Anterior cingulate cortex (tissue), 58 donors: ENCODE data around the gene TMEM244.
"Not testable (repeated sequence)": the region's sequence is repeated elsewhere in the genome, so short reads cannot be mapped to it uniquely, and the experiment has no call there.

ENCODE experiments used
- DNase-seq, 58 donors: peaks; one replicate each; lab custom pipeline; 2025; lab: John Stamatoyannopoulos, UW

Gene TMEM244

DNA sequence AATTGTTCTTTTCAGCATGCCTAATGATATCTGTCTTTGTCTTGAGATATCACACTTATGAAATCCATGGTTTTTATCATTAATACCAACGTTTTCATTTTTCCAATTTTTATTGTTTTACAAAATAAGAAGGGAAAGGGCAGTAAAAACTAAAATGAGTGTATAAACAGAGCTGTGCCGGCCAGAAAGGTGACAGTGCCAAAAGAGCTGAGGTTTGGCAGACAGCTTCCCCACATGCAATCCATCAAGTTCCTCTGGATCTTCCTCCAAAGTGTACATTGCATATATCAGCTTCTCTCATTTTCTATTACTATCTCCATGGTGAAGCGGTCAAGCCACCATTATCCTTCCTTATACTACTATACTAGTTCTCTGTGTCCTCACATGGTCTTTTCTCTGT, 10.1 kb upstream of the TMEM244 start:
- DNase-seq, result no peak

DNA sequence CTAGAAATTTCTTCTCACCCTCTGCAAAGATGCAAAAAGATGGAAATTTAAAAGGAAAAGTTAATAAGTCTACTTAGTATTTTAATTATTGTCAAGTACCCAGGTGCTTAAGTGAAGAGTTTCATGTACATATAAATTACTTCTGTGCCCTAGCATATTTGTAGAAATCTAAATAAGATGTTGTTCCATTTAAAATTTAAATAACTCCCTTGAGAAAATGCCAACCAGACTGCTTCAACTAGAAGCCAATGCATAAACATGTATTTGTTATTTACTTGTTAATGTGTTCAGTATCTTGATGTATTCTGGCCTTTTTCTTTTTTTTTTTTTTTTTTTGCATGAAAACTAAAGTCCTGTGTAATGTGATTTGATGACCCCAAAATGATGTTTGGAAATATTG, 6.3 kb upstream of the TMEM244 start:
- DNase-seq, result no peak

DNA sequence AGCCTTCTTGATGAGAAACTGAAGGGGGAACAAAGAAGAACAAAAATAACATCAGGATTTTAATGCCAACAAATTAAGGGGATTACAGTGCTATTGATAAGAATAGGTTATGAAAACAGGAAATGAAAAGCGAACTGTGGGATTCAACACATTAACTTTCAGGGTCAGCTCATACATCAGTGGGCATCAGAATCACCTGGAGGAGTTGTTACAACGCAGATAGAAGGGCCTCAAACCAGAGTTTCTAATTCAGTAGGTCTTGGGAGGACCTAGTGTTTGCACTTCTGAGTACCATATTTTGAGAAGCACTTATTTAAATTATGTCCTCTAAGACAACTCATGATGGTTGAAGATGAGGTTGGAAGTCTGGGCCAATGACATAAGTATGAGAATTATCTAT, 5.6 kb upstream of the TMEM244 start:
- no peak for DNase-seq

DNA sequence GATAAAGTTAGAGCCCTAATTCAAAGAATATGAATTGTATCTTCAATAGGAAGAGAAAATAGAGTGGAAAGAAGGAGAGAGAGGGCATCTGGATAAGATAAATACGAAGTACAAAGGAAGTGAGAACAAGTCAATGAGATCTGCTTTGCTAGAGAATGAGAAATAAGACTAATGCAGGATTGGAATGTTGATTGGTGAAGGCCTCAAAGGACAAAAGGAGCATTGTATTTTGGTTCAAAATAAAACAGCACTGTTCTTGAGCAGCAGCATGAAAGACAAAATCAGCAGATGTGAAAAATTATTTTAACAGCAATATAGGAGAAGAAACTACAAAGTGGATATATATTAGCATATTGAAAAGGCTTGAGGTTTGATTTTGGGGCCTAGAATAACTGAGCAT, 5.1 kb upstream of the TMEM244 start:
- peak in 1 of 58 donors; percentile 23 for DNase-seq

DNA sequence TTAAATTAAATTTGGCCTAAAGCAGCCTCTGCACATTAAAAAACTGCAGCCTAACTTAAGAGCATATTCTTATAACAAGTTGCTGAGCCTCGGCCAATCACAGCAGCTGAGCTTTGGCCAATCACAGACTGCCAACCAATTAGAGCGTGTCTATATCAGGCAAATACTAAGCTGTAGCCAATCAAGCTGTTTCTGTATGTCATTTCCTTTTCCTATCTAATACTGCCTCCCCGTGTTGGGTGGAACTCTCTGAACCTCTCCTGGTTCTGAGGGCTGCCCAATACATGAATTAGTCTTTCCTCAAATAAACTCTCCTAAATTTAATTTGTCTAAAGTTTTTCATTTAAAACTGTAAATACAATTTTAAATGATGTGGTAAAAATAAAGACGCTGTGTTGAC, 3.9 kb upstream of the TMEM244 start:
- no peak for DNase-seq

DNA sequence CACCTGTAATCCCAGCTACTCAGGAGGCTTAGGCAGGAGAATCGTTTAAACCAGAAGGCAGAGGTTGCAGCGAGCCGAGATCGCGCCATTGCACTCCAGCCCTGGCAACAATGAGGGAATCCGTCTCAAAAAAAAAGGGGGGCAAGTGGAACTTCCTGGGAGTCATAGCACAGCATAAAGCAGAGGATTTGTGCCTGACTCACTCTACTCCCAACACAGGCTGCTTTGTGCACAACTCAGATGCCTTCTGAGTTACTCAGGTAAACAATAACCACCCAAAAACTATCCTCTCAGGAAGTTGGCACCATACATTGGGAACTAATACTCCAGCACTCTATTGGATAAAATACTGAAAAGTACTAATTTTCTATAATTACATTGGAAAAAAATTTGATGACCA, 2.5 kb upstream of the TMEM244 start:
- no peak for DNase-seq

DNA sequence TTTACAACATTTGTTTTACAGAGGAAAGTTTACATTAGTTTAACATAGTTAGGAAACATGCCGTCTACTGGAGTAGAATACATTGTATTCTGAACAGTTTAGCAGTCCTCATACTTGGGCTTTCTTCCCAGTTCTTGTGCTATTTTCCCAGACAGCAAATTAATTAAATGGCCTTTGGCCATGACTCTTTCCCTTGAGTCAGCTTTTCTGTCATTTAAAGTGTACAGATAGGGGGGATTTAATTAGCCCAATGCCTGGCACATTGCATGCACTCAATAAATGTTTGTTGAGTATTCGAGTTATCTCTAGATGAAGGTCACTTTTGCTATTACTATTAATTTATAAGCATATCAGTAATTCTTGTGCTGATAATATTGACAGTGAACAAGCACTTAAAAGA, 1.6 kb downstream of the TMEM244 start:
- DNase-seq, result no peak

DNA sequence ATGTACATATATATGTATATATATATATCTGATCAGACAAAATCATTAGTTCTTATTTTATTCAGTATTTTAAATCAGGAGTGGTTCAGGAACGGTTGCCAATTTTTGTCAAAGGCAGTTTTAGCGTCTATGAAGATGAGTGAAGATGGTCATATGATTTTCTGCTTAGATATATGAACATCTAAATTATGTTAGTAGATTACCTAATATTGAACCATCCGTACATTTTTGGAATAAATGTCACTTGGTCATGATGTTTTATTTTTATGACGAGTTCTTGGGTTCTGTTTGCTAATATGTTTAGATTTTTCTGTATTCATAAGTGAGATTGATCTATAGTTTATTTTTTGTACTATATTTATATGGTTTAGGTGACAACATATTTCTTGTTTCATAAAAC, 3.3 kb downstream of the TMEM244 start:
- DNase-seq, result no peak

DNA sequence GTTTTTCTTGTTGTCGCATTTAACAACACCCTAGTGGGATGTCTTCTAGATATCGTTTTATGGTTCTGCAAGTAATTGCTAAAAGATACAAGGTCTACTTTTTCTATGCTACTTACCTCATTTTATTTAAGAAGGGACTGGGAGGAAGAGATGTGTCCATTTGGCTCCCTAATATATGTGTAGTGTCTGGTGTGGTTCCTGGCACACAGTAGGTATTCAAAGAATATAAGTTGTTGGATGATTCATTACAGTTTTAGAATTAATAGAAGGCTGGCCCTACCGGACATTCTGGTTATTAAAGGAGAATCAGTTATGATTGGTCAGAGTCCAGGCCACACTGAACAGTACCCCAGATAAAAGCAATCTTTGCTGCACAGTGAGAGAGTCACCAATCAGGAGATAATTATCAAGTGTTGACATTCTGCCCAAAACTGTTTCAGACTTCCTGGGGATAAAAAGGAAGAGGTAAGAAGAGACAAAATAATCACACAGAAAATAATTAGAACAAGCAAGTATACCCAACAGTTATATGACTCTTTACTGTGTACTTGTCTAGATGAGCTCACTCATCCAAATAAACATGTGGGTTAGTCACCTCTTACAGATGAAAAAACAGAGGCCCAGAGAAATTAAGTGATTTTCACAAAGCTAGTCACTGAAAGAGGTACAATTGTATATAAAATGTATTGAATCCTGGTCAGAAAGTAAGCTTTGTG, 7.0 kb downstream of the TMEM244 start:
- no peak for DNase-seq

DNA sequence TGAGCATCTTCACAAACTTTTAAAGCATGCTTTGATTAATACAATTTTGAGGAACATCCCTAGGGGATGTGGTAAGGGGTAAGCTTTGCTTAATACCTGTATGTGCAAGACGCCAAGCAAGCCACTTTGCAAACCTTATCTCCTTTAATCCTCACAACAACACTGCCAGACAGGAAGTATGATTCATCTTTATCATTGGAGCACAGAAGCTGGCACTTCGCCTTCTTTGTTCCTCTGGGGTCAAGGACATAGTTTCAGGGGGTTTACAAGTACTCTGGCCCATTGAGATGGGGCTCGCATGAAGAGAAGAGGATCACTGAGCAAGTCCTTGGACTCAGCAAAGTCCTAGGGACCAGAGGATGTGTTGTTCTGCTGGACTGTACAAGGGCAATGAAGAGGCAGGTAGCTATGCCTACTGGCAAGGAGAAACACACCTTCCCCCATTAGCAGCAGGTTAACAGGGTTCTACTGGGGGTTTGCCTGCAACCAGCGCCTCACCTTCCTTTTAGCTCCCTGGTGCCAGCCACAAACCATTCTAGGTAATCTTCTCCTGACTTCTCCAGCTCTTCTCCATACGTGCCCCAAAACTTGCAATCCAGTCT, 8.8 kb downstream of the TMEM244 start:
- no peak for DNase-seq

DNA sequence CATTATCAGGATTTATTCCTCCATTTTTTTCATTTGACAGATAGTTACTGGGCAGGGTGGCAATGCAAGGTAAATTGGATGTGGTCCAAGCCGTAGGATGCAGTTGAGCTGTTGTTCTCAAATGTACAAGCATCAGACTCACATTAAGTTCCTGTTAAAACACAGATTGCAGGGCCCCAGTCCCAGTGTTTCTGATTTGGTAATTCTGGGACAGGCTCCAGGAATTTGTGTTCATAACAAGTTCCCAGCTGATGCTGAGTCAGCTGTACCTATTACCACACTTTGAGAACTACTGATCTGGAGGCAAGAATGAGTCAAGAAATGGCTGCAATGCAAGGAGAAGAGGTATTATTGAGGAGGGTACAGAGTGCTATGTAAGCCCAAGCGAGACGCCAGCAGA, 11.7 kb downstream of the TMEM244 start:
- DNase-seq, result no peak

DNA sequence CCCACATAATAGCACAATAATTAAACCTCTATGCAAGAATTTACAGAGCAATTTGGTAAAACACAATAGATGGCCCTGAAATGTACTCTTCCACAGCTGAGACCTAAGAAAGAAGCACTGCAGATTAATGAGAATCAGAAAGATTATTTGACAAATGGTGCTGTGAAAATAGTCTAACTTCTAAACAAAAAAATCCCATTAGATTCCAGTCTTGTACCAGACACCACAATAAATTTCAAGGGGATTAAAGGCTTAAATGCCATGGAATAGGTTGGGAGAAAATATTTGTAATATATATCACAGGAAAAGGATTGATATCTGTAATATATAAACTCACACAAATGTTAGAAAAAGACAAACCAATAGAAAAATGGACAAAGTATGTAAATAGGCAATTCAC, 14.4 kb downstream of the TMEM244 start:
- DNase-seq, result no peak

DNA sequence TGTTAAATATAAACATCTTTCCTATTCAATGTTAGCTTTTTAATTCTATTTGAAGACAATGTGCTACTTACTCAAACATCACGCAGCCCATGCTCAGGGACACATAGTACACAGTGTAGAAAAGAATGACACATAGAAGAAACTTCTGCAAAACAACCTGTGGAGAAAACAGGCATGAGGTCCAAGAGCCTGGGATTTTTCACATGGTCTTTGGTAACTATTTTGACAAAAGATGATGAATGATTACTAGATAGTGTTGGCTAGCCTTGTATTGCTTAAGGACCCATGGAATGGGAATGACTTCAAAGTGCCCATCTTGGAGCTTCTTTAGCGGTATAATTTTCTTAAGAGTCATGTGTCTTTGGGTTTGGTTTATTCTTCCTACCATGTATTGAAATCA, 15.4 kb downstream of the TMEM244 start:
- DNase-seq, result no peak

DNA sequence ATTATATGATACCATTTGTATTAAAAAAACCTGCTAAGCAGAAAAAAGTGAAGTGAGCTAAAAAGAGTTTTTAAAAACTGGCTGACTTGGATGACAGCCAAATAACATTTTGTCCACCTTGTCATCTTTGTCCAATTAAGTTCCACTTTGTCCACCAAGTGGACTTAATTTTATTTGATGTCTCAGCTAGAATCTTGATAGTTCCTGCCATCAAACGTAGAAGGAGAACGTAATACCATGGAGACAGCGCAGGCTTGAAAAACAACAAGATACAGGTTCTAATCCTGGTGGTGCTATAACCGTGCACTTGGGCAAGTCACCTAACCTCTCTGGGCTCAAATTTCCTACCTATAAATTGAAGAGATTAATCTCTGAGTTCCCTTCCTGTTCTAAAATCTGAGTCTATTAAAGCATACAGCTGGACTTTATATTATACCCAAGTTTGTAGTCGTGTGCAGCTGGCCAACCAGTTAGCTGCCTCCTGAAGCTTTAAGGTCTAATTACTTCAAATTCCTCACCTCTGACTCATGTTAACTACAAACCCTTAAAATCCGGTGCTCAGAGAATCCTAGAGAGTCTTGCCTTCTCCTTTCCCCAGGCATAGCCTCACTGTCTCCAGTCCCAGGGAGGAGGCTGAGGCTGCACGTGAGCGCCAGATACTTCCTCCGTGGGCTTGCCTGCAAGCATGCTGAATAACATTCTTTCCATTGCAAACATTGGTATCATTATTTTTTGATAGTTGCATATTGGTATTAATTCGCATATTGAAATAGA, 16.8 kb downstream of the TMEM244 start:
- DNase-seq, result no peak

DNA sequence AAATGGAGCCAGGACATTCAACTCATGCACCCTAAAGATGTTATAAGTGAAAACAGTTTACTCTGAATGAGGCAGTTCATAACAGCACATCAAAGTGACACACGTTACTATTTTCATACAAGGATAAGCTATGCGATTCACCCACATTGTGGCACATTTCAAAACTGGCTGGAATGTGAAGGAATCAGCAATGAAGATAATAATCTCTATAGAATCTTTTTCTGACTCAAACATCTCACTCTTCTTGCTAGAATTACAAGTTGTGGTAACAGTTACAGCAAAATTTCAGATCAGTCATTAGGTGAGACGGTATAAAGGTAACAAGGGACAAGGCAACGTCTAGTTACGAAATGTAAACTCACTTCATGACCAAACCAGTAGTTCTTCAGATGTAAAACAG, 17.5 kb downstream of the TMEM244 start:
- no peak for DNase-seq

DNA sequence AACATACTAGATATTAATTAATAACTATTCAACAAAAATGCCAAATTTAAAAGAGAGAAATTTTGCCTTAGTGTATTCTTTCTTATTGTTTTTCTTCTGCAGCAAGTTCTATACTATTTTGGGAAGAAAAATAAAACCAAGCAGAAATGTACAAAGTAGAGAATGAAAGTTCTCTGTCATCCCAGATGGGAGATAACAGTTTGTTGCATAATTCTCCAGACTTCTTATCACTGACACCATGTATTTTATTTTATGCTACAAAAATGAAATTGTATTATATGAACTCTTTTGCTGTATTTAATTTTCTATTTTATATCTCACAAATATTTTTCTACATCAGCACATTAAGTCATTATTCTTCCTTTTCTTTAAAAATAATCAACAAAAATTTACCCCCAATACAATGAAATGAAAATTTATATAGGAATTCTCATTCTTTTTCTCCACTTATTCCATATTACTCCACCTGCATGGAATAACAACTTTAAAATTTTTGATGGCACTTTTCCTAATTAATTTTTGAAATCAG, 18.2 kb downstream of the TMEM244 start:
- no peak for DNase-seq

DNA sequence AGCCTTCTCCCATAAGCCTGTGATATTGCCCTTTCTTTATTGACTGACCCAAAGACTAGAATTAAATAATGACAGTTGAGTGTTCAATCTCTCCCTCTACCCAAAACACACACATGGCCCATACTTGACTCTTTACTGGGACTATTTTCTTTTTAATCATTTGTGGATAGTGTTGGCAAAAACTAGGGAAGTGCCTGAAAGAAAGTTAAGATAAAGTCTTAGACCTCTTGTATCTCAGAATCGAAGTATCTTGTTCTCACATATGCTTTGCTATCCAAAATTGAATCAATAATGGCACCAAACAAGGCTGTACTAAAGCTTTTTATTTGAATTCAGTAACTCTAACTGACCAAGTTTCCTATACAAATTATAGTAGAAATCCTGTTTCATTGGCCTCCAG, 19.0 kb downstream of the TMEM244 start:
- no peak for DNase-seq

DNA sequence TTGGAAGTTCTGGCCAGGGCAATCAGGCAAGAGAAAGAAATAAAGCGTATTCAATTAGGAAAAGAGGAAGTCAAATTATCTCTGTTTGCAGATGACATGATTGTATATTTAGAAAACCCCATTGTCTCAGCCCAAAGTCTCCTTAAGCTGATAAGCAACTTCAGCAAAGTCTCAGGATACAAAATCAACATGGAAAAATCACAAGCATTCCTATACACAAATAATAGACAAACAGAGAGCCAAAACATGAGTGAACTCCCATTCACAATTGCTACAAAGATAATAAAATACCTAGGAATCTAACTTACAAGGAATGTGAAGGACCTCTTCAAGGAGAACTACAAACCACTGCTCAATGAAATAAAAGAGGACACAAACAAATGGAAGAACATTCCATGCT, 21.6 kb downstream of the TMEM244 start:
- DNase-seq, result not testable (repeated sequence)

DNA sequence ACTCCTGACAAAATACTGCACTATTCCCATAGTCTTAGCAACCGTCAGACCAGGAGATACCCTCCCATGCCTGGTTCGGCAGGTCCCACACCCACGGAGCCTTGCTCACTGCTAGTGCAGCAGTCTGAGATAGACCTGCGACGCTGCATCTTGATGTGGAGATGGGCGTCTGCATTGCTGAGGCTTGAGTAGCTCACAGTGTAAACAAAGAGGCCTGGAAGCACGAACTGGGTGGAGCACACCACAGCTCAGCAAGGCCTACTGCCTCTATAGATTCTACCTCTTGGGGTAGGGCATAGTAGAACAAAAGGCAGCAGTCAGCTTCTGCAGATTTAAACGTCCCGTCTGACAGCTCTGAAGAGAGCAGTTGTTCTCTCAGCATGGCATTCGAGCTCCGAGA, 25.4 kb downstream of the TMEM244 start:
- no peak for DNase-seq

DNA sequence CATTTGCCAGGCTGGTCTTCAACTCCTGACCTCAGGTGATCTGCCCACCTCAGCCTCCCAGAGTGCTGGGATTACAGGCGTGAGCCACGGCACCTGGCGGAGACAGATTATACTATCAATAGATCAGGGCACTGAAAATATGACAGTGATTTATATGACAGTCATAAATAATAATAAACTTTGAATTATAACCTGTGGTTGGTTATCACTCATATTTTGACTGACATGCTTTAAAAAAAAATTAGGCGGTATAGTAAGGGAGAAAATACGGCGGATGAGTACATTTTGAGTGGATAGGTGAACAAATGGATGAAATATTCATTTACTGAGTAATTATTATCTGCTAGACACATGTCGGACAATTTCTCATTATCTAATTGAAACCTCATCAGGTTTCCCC, 28.8 kb downstream of the TMEM244 start:
- no peak for DNase-seq

DNA sequence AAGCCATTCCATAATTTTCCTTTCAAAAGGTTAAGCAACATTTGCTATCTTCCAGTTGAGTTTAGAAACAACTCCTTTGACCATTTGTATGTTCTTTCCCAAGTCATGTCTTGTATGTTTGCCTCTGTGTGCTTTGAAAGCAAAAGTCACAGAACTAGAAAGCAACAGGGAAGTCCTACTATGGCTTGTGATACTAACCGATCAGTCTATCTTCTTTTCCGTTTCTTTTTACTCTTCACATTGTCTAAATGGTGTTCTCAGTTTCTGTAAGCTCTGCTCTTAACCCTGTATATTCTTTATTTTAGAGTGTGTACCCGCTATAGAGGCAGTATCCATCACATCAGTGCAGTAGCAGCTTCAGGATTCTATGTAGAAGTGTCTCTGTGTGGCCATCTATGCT, 32.9 kb downstream of the TMEM244 start:
- no peak for DNase-seq

DNA sequence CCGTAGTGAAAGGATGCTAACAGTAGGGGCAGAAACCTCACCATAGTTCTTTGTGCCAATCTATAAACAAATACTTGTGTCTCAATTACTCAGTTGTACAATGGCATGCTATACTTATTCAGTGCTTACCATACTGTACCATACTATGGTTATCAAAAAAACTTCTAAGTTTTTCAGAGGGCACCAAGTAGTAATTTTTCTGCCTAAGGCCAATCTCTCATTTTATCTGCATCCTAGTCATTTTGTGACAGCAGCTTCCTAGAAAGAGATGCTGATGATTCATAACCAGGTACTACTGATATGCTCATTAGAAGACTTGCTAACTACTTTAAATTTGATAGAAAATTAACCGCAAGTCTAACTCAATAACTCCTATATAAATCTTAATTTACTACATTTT, 42.9 kb downstream of the TMEM244 start:
- no peak for DNase-seq
